Hepatocyte (in vitro differentiated cells): ENCODE measurements around the gene MEAF6. TPM values are rescaled to one million over a fixed set of nuclear protein-coding genes. Genes with fewer than 3 reads are reported as not detected.
A peak's percentile ranks its signal among the peaks of the same experiment; 100 is the strongest.

Experiments used
- DNase-seq: peaks from one replicate; pipeline ENCODE4 v3.0.0-alpha.2; 2016; ENCODE audit warnings: low spot score
- H2AFZ ChIP-seq: fragments of 200-600 bp; sonication (generic); 2 replicates; pipeline ENCODE4 v1.6.0; 2016; ENCODE audit warnings: antibody characterized with exemption, mild to moderate bottlenecking
- H3K27ac ChIP-seq: fragments of 200-600 bp; sonication (generic); 2 replicates; pipeline ENCODE4 v1.5.1; 2016; ENCODE audit warnings: mild to moderate bottlenecking
- H3K27me3 ChIP-seq: fragments of 200-600 bp; sonication (generic); 2 replicates; pipeline ENCODE4 v1.6.1; 2016
- H3K36me3 ChIP-seq: fragments of 200-600 bp; sonication (generic); replicated peaks from 2 replicates; pipeline ENCODE4 v1.5.1; 2016; ENCODE audit warnings: low read depth; ENCODE audit not compliant: insufficient read depth
- H3K4me1 ChIP-seq: fragments of 200-600 bp; sonication (generic); 2 replicates; pipeline ENCODE4 v1.5.1; 2016; ENCODE audit warnings: mild to moderate bottlenecking, moderate library complexity; ENCODE audit not compliant: insufficient read depth
- H3K4me2 ChIP-seq: fragments of 200-600 bp; sonication (generic); 2 replicates; pipeline ENCODE4 v1.6.0; 2016
- H3K4me3 ChIP-seq: fragments of 200-600 bp; sonication (generic); 2 replicates; pipeline ENCODE4 v1.5.1; 2016; ENCODE audit warnings: mild to moderate bottlenecking
- H3K79me2 ChIP-seq: fragments of 200-600 bp; sonication (generic); 2 replicates; pipeline ENCODE4 v1.6.0; 2017; ENCODE audit warnings: mild to moderate bottlenecking
- H3K9me2 ChIP-seq: fragments of 200-600 bp; sonication (generic); replicated peaks from 2 replicates; pipeline ENCODE4 v1.6.0; 2017; ENCODE audit warnings: mild to moderate bottlenecking; ENCODE audit not compliant: insufficient read depth
- H3K9me3 ChIP-seq: fragments of 200-600 bp; sonication (generic); 2 replicates; pipeline ENCODE4 v1.5.1; 2016; ENCODE audit warnings: low read depth, mild to moderate bottlenecking
- H4K20me1 ChIP-seq: fragments of 200-600 bp; sonication (generic); 2 replicates; pipeline ENCODE4 v1.6.0; 2016; ENCODE audit warnings: mild to moderate bottlenecking; ENCODE audit not compliant: insufficient read depth, poor library complexity, severe bottlenecking
- CTCF ChIP-seq: fragments of 200-600 bp; sonication (generic); IDR thresholded peaks from 2 replicates; pipeline ENCODE4 v1.5.1; 2016; ENCODE audit warnings: antibody characterized with exemption, mild to moderate bottlenecking; ENCODE audit not compliant: poor library complexity
- EZH2 ChIP-seq: fragments of 200-600 bp; sonication (generic); IDR thresholded peaks from 2 replicates; pipeline ENCODE4 v1.6.1; 2016; ENCODE audit warnings: antibody characterized with exemption, mild to moderate bottlenecking, borderline replicate concordance
- EZH2phosphoT487 ChIP-seq: fragments of 200-600 bp; sonication (generic); IDR thresholded peaks from one replicate; pipeline ENCODE4 v1.6.1; 2018; ENCODE audit warnings: antibody characterized with exemption, mild to moderate bottlenecking, low read depth, moderate library complexity; ENCODE audit not compliant: unreplicated experiment, severe bottlenecking
- WGBS: methylation state at CpG from one replicate; pipeline ENCODE4 v1.1.6; 2016; ENCODE audit warnings: low lambda C conversion rate; ENCODE audit errors: missing lambda C conversion rate; 5-methylcytosine and 5-hydroxymethylcytosine counted together
- polyA plus RNA-seq: library from polyadenylated mRNA; unstranded; fragments of >200 nt; fragmentation: Nextera tagmentation; extraction: Ambion mirVana; gene quantifications from 2 replicates; pipeline ENCODE4 v1.2.1, GENCODE V29; 2016
- total RNA-seq: library from RNA; depleted of rRNA; stranded (reverse); fragments of >200 nt; gene quantifications from 2 replicates; pipeline ENCODE4 v1.2.3, GENCODE V29; 2014

The MEAF6 gene
- total and polyA plus RNA-seq, 2 experiments from 2014 or later = 46.5 to 74.7 TPM

GRCh38 chr1:37477198-37477931 is 37.2 kb downstream of the MEAF6 start:
- H3K4me2 ChIP-seq = peak overlapping the region; percentile 95
- no peaks in the 10 kb centered on the region for H3K9me2 ChIP-seq
- H3K27ac ChIP-seq = peak overlapping the region; percentile 99
- no peaks in the 10 kb centered on the region for H4K20me1 ChIP-seq
- TF ChIP-seq CTCF (no peak), EZH2phosphoT487 (no peak), EZH2 (no peak)
- H3K79me2 ChIP-seq = peaks cover 60% of the 10 kb centered on the region
- H3K9me3 ChIP-seq = no peaks in the 10 kb centered on the region
- H3K27me3 ChIP-seq = no peaks in the 10 kb centered on the region
- DNase-seq = peak; percentile 85
- no peaks in the 10 kb centered on the region for H3K36me3 ChIP-seq
- H2AFZ ChIP-seq = no peak overlapping the region
- H3K4me3 ChIP-seq = peak overlapping the region; percentile 11
- WGBS = 31% methylated on average over 9 of the region's 10 CpGs
- peaks cover 47% of the 10 kb centered on the region for H3K4me1 ChIP-seq

- H3K4me1 ChIP-seq = peaks cover 53% of the 10 kb centered on the region
- H3K36me3 ChIP-seq = no peaks in the 10 kb centered on the region
- peak overlapping the region; percentile 99 for H3K27ac ChIP-seq
- no peak for TF ChIP-seq CTCF
- no peak for TF ChIP-seq EZH2
- TF ChIP-seq EZH2phosphoT487 = no peak
- no peaks in the 10 kb centered on the region for H3K9me3 ChIP-seq
- no peaks in the 10 kb centered on the region for H4K20me1 ChIP-seq
- H3K79me2 ChIP-seq = peaks cover 62% of the 10 kb centered on the region
- no peaks in the 10 kb centered on the region for H3K27me3 ChIP-seq
- H3K4me2 ChIP-seq = peak overlapping the region; percentile 95
- peak; percentile 89 for DNase-seq
- 35% methylated on average over 5 of the region's 5 CpGs for WGBS
- no peaks in the 10 kb centered on the region for H3K9me2 ChIP-seq
- H3K4me3 ChIP-seq = peak overlapping the region; percentile 81
- no peak overlapping the region for H2AFZ ChIP-seq
These were observed 37.9 kb downstream of the MEAF6 start for GRCh38 chr1:37476460-37477197.

- H3K4me1 ChIP-seq = peaks cover 58% of the 10 kb centered on the region
- WGBS = 78% methylated on average over 9 of the region's 9 CpGs
- H3K4me2 ChIP-seq = peak overlapping the region; percentile 95
- no peaks in the 10 kb centered on the region for H3K9me2 ChIP-seq
- no peaks in the 10 kb centered on the region for H4K20me1 ChIP-seq
- no peak overlapping the region for H2AFZ ChIP-seq
- no peaks in the 10 kb centered on the region for H3K36me3 ChIP-seq
- no peak for DNase-seq
- H3K9me3 ChIP-seq = no peaks in the 10 kb centered on the region
- peak overlapping the region; percentile 99 for H3K27ac ChIP-seq
- H3K4me3 ChIP-seq = peak overlapping the region; percentile 81
- H3K79me2 ChIP-seq = peaks cover 62% of the 10 kb centered on the region
- no peaks in the 10 kb centered on the region for H3K27me3 ChIP-seq
- TF ChIP-seq CTCF (no peak), EZH2phosphoT487 (no peak), EZH2 (no peak)
These were observed 38.5 kb downstream of the MEAF6 start for GRCh38 chr1:37476087-37476452.
